Fibroblast of upper back skin (primary cell): Measurements from ENCODE around the gene DGKE.

ENCODE experiments used
- DNase-seq: peaks from one replicate; pipeline ENCODE4 v3.0.0-alpha.2; 2013

The DGKE gene

GRCh38 chr17:56833809-56834379, at the start of gene DGKE, which contains the start of gene C17orf67:
Gene DGKE, plus strand, starts transcription at chr17:56834151. Its CDS starts 645 bp downstream, at chr17:56834796.
Gene C17orf67, minus strand, starts transcription at chr17:56833920. Its CDS starts 18,110 bp downstream, at chr17:56815810.
- peak; percentile 96 for DNase-seq

GRCh38 chr17:56785405-56785804, 48.5 kb upstream of the DGKE start:
- DNase-seq = peak; percentile 34

- DNase-seq = no peak
Observed at GRCh38 chr17:56785997-56786680, 47.8 kb upstream of the DGKE start.

GRCh38 chr17:56786989-56787482, 46.9 kb upstream of the DGKE start:
- DNase-seq = peak; percentile 90

GRCh38 chr17:56792267-56792666, 41.7 kb upstream of the DGKE start:
- DNase-seq = no peak

- DNase-seq = no peak
Observed at GRCh38 chr17:56793531-56793930, 40.4 kb upstream of the DGKE start.

GRCh38 chr17:56793957-56794356, 40.0 kb upstream of the DGKE start:
- DNase-seq = no peak

- no peak for DNase-seq
Observed at GRCh38 chr17:56795221-56795865, 38.6 kb upstream of the DGKE start.

GRCh38 chr17:56796536-56796935, 37.4 kb upstream of the DGKE start:
- no peak for DNase-seq

GRCh38 chr17:56798916-56799315, 35.0 kb upstream of the DGKE start:
- DNase-seq = peak; percentile 12

- DNase-seq = no peak
Observed at GRCh38 chr17:56801459-56802178, 32.3 kb upstream of the DGKE start.

GRCh38 chr17:56803071-56803470, 30.9 kb upstream of the DGKE start:
- DNase-seq = no peak

GRCh38 chr17:56804454-56804853, 29.5 kb upstream of the DGKE start:
- no peak for DNase-seq

- DNase-seq = no peak
Observed at GRCh38 chr17:56806949-56807348, 27.0 kb upstream of the DGKE start.

GRCh38 chr17:56807723-56808122, 26.2 kb upstream of the DGKE start:
- no peak for DNase-seq

- no peak for DNase-seq
Observed at GRCh38 chr17:56808503-56808902, 25.4 kb upstream of the DGKE start.

- no peak for DNase-seq
Observed at GRCh38 chr17:56809106-56809819, 24.7 kb upstream of the DGKE start.

GRCh38 chr17:56809820-56810179, 24.2 kb upstream of the DGKE start:
- no peak for DNase-seq

- no peak for DNase-seq
Observed at GRCh38 chr17:56810343-56810742, 23.6 kb upstream of the DGKE start.

GRCh38 chr17:56810891-56811775, 22.8 kb upstream of the DGKE start:
- no peak for DNase-seq

GRCh38 chr17:56812901-56813388, 21.0 kb upstream of the DGKE start:
- DNase-seq = no peak
